Measurements from ENCODE around the gene LMO1.
A peak's percentile ranks its signal among the peaks of the same experiment; 100 is the strongest.

The LMO1 gene

DNA sequence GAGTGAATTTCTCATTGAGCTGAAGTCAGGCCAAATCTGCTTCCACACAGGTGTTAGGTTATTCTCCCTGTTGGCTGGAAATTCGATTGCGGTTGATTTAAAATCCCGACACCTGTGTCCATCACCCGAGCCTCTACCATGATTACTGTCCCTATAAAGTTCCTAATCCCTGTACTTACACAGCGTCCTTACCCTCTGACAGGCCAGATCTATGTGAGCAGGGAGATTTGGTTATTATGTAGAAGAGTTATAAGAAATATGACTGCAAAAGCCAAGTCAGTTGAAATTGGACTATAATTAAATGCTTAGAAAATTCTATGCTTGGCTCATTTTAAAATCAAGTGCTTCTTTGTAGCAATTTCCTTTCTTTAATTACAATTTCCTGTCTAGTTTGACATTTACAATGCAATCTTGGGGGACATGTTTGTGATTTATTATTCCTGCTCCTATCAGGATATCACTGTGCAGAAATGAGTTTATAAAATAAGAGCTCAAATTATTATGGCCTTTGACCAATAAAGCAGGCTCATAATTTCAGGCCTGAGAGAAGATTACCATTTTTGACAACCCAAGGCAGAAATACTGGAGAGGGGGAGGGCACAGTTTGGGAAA is 32.5 kb upstream of the LMO1 start:
- TF ChIP-seq ZNF565 (CRISPR knock-in tag; conservative IDR thresholded peaks at IDR 0.05; ENCODE audit: low read depth) (no peak), CREB5 (CRISPR knock-in tag; IDR thresholded peaks at IDR 0.05; ENCODE audit: low read depth) (0 out of 2 replicates have a peak, but pooled peaks have one; percentile 29), POU6F1 (CRISPR knock-in tag; IDR thresholded peaks at IDR 0.05; ENCODE audit: borderline replicate concordance, low read depth) (no peak), ESRRG (CRISPR knock-in tag; IDR thresholded peaks at IDR 0.05) (no peak), TCF4 (CRISPR knock-in tag; IDR thresholded peaks at IDR 0.05; ENCODE audit: borderline replicate concordance) (no peak), ZC3H10 (CRISPR knock-in tag; IDR thresholded peaks at IDR 0.05) (no peak), ARNTL (CRISPR knock-in tag; IDR thresholded peaks at IDR 0.05; ENCODE audit: borderline replicate concordance, low read depth) (no peak), ISL1 (CRISPR knock-in tag; IDR thresholded peaks at IDR 0.05) (peak; percentile 91)
- TF ChIP-seq, protein P1, sequence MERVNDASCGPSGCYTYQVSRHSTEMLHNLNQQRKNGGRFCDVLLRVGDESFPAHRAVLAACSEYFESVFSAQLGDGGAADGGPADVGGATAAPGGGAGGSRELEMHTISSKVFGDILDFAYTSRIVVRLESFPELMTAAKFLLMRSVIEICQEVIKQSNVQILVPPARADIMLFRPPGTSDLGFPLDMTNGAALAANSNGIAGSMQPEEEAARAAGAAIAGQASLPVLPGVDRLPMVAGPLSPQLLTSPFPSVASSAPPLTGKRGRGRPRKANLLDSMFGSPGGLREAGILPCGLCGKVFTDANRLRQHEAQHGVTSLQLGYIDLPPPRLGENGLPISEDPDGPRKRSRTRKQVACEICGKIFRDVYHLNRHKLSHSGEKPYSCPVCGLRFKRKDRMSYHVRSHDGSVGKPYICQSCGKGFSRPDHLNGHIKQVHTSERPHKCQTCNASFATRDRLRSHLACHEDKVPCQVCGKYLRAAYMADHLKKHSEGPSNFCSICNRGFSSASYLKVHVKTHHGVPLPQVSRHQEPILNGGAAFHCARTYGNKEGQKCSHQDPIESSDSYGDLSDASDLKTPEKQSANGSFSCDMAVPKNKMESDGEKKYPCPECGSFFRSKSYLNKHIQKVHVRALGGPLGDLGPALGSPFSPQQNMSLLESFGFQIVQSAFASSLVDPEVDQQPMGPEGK (CRISPR knock-in tag; IDR thresholded peaks at IDR 0.05; ENCODE audit: borderline replicate concordance): no peak
- TF ChIP-seq, protein P2, sequence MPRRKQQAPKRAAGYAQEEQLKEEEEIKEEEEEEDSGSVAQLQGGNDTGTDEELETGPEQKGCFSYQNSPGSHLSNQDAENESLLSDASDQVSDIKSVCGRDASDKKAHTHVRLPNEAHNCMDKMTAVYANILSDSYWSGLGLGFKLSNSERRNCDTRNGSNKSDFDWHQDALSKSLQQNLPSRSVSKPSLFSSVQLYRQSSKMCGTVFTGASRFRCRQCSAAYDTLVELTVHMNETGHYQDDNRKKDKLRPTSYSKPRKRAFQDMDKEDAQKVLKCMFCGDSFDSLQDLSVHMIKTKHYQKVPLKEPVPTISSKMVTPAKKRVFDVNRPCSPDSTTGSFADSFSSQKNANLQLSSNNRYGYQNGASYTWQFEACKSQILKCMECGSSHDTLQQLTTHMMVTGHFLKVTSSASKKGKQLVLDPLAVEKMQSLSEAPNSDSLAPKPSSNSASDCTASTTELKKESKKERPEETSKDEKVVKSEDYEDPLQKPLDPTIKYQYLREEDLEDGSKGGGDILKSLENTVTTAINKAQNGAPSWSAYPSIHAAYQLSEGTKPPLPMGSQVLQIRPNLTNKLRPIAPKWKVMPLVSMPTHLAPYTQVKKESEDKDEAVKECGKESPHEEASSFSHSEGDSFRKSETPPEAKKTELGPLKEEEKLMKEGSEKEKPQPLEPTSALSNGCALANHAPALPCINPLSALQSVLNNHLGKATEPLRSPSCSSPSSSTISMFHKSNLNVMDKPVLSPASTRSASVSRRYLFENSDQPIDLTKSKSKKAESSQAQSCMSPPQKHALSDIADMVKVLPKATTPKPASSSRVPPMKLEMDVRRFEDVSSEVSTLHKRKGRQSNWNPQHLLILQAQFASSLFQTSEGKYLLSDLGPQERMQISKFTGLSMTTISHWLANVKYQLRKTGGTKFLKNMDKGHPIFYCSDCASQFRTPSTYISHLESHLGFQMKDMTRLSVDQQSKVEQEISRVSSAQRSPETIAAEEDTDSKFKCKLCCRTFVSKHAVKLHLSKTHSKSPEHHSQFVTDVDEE (CRISPR knock-in tag; IDR thresholded peaks at IDR 0.05): no peak
- no peak for ATAC-seq

DNA sequence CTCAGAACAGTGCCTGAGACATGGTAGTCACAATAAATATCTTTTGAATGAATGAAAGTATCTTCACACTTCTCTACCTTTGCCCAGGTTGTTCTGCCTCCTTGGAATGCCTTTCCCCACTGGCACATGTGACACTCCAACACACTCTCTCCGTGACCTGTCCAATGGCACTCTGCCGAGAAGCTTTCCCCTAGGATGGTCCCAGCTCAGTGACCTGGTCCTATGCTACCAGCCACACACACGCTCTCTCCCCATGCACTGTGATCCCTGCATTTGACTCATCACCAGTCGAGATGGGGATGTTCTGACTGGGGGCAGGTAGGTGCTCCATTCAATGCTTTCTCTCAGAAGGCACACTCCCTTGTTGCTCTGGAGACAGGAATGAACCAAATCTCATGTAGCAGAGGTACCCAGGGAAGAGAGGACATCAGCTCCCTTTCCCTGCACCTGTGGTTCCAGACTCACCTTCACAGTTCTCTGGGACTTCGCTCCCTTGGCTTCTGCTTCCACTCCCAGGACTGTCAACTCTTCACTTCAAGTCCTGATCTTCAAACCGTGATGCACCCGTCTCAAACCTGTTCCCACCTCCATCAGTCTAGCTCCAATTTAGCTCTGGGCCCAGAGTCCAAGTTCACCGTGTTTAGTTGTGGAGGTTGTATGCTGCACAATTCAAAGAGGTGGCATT is 30.7 kb upstream of the LMO1 start:
- TF ChIP-seq POU6F1 (CRISPR knock-in tag; IDR thresholded peaks at IDR 0.05; ENCODE audit: borderline replicate concordance, low read depth) (no peak), ESRRG (CRISPR knock-in tag; IDR thresholded peaks at IDR 0.05) (no peak), ZNF8 (CRISPR knock-in tag; IDR thresholded peaks at IDR 0.05) (no peak), ZC3H10 (CRISPR knock-in tag; IDR thresholded peaks at IDR 0.05) (no peak), ISL1 (CRISPR knock-in tag; IDR thresholded peaks at IDR 0.05) (no peak), BACH2 (CRISPR knock-in tag; IDR thresholded peaks at IDR 0.05; ENCODE audit: borderline replicate concordance) (no peak), ZFP30 (CRISPR knock-in tag; IDR thresholded peaks at IDR 0.05) (no peak), ZNF565 (CRISPR knock-in tag; conservative IDR thresholded peaks at IDR 0.05; ENCODE audit: low read depth) (no peak), OSR1 (CRISPR knock-in tag; IDR thresholded peaks at IDR 0.05) (no peak), ZFP3 (CRISPR knock-in tag; IDR thresholded peaks at IDR 0.05) (no peak), RARB (CRISPR knock-in tag; IDR thresholded peaks at IDR 0.05) (no peak), GLIS3 (CRISPR knock-in tag; IDR thresholded peaks at IDR 0.05) (no peak)
- TF ChIP-seq, protein P2 (CRISPR knock-in tag; IDR thresholded peaks at IDR 0.05): no peak
- TF ChIP-seq, protein P1 (CRISPR knock-in tag; IDR thresholded peaks at IDR 0.05; ENCODE audit: borderline replicate concordance): no peak
- ATAC-seq: no peak

Data from SK-N-SH treated with all-trans-retinoic acid at 6 μM for 48 hours (cell line).